HCT116 (cell line): Measurements from ENCODE around the gene EML4. TPM values are rescaled to one million over a fixed set of nuclear protein-coding genes. Genes with fewer than 3 reads are reported as not detected.
"Not testable (repeated sequence)": the region's sequence is repeated elsewhere in the genome, so short reads cannot be mapped to it uniquely, and the experiment has no call there.

Experiments
- ATAC-seq: fragments of 200-7000 bp; cut with Tn5 transposase; 2 replicates; pipeline ENCODE4 v1.9.1; 2020; ENCODE audit warnings: mild to moderate bottlenecking, moderate library complexity
- BruUV-seq: library from RNA; stranded (reverse); fragments of 400-500 nt; replicated peaks from 2 replicates; lab custom pipeline; 2021; lab: Mats Ljungman, UMichigan
- CTCF ChIA-PET: fragments of 300-600 bp; sonication (Branson Sonifier 250); formaldehyde crosslinking; loops from one replicate; lab custom pipeline; 2021; ENCODE audit warnings: antibody characterized with exemption; lab: Charles Lee
- POLR2A ChIA-PET: fragments of 300-600, 350-600 bp; sonication (Branson Sonifier 250); formaldehyde crosslinking; loops from one replicate; lab custom pipeline; 2021; ENCODE audit warnings: antibody characterized with exemption; lab: Charles Lee
- RAD21 ChIA-PET, 2 experiments: fragments of 300-600 bp; sonication (Branson Sonifier 250); formaldehyde crosslinking; loops; one replicate each; lab custom pipeline; 2023; ENCODE audit warnings: low total read pairs in 2 of 2; ENCODE audit not compliant: uncharacterized antibody in 2 of 2, unreplicated experiment in 2 of 2, low non-redundant PET in 1 of 2; lab: Charles Lee
- DNase-seq: peaks from one replicate; pipeline ENCODE4 v3.0.0-alpha.2; 2010; ENCODE audit warnings: low read depth, low spot score
- H2AFZ ChIP-seq: fragments of 200-600 bp; shearing (Covaris generic), sonication (generic); 2 replicates; pipeline ENCODE4 v1.6.1; 2017; ENCODE audit warnings: low read depth, mixed run types, mixed read lengths, antibody characterized with exemption, low read length; ENCODE audit not compliant: poor library complexity, severe bottlenecking
- H3K27ac ChIP-seq: 2 replicates; pipeline ENCODE4 v1.5.1; 2012; ENCODE audit warnings: low read depth, low read length
- H3K27me3 ChIP-seq: fragments of 200-600 bp; sonication (generic); 2 replicates; pipeline ENCODE4 v1.6.1; 2016; ENCODE audit warnings: mixed run types, low read length, mixed read lengths; ENCODE audit not compliant: insufficient read depth
- H3K36me3 ChIP-seq, 2 experiments: fragments of 200-500 bp in 1 of 2; fragments of 200-600 bp in 1 of 2; sonication (Bioruptor generic) in 1 of 2; sonication (generic) in 1 of 2; 2 replicates each; pipeline versions ENCODE4 v1.5.1 to v1.6.1; 2014 to 2016; ENCODE audit warnings: low read length in 2 of 2, inconsistent platforms in 1 of 2, mixed read lengths in 1 of 2, mixed run types in 1 of 2; ENCODE audit not compliant: insufficient read depth in 2 of 2, control insufficient read depth in 1 of 2
- H3K4me1 ChIP-seq, 2 experiments: fragments of 200-600 bp in 1 of 2; sonication (generic) in 1 of 2; 2 replicates each; pipeline versions ENCODE4 v1.5.1 to v1.6.1; 2012 to 2017; ENCODE audit warnings: low read length in 2 of 2, inconsistent platforms in 1 of 2, mild to moderate bottlenecking in 1 of 2, mixed read lengths in 1 of 2, mixed run types in 1 of 2, moderate library complexity in 1 of 2; ENCODE audit not compliant: insufficient read depth in 2 of 2, control insufficient read depth in 1 of 2
- H3K4me2 ChIP-seq: fragments of 200-600 bp; sonication (generic); 2 replicates; pipeline ENCODE4 v1.6.1; 2017; ENCODE audit warnings: mixed run types, low read length, mixed read lengths
- H3K4me3 ChIP-seq, 2 experiments: fragments of 200-600 bp in 1 of 2; sonication (generic) in 1 of 2; replicated peaks in 1 of 2; 2 replicates each; pipeline ENCODE4 v1.5.1; 2011 to 2016; ENCODE audit warnings: low read length in 2 of 2, control low read depth in 1 of 2, low read depth in 1 of 2, mild to moderate bottlenecking in 1 of 2, mixed read lengths in 1 of 2, mixed run types in 1 of 2
- H3K79me2 ChIP-seq: fragments of 200-600 bp; sonication (generic); 2 replicates; pipeline ENCODE4 v1.6.1; 2017; ENCODE audit warnings: mild to moderate bottlenecking, mixed run types, low read length, moderate library complexity, mixed read lengths; ENCODE audit not compliant: insufficient read depth
- H3K9ac ChIP-seq: fragments of 200-600 bp; sonication (generic); 2 replicates; pipeline ENCODE4 v1.6.1; 2016; ENCODE audit warnings: low read length, mixed read lengths
- H3K9me2 ChIP-seq: fragments of 200-600 bp; sonication (generic), shearing (Covaris generic); 2 replicates; pipeline ENCODE4 v1.6.1; 2017; ENCODE audit warnings: mixed run types, mild to moderate bottlenecking, moderate library complexity; ENCODE audit not compliant: insufficient read depth
- H3K9me3 ChIP-seq, 2 experiments: fragments of 200-500 bp in 1 of 2; fragments of 200-600 bp in 1 of 2; sonication (Bioruptor generic) in 1 of 2; sonication (generic) in 1 of 2; 2 replicates each; pipeline ENCODE4 v1.6.1; 2014 to 2017; ENCODE audit warnings: low read length in 2 of 2, mixed read lengths in 2 of 2, inconsistent platforms in 1 of 2, low read depth in 1 of 2, mild to moderate bottlenecking in 1 of 2, mixed run types in 1 of 2, moderate library complexity in 1 of 2; ENCODE audit not compliant: control insufficient read depth in 1 of 2, insufficient read depth in 1 of 2
- H4K20me1 ChIP-seq: fragments of 200-600 bp; sonication (generic), shearing (Covaris generic); 2 replicates; pipeline ENCODE4 v1.6.1; 2017; ENCODE audit warnings: mixed run types, mild to moderate bottlenecking, moderate library complexity; ENCODE audit not compliant: insufficient read depth
- EGR1 ChIP-seq: IDR thresholded peaks from 2 replicates; pipeline ENCODE4 v1.6.1; 2012; ENCODE audit warnings: low read depth
- EZH2phosphoT487 ChIP-seq: fragments of 200-600 bp; IDR thresholded peaks from 2 replicates; pipeline ENCODE4 v1.6.1; 2018; ENCODE audit warnings: antibody characterized with exemption, borderline replicate concordance
- RAD21 ChIP-seq: IDR thresholded peaks from 2 replicates; pipeline ENCODE4 v1.6.1; 2012; ENCODE audit warnings: low read depth, mild to moderate bottlenecking
- SIN3A ChIP-seq: IDR thresholded peaks from 2 replicates; pipeline ENCODE4 v1.6.1; 2012; ENCODE audit warnings: low read depth
- TCF7L2 ChIP-seq: IDR thresholded peaks from 2 replicates; pipeline ENCODE4 v1.7.0; 2011; ENCODE audit warnings: borderline replicate concordance, inconsistent platforms; ENCODE audit not compliant: insufficient read depth, insufficient read length; ENCODE audit errors: extremely low read depth
- ZNF274 ChIP-seq: fragments of 200-500 bp; sonication (Bioruptor generic); IDR thresholded peaks from 2 replicates; pipeline ENCODE4 v1.6.1; 2014; ENCODE audit warnings: mild to moderate bottlenecking, low read depth, low read length, inconsistent platforms
- intact Hi-C: fragments of 100-400 bp; cut with micrococcal nuclease; formaldehyde crosslinking; loops from 2 replicates; pipeline ENCODE4 v1.10.0; 2022
- total RNA-seq: library from RNA; stranded (reverse); gene quantifications from one replicate; pipeline ENCODE4 v1.2.1, GENCODE V29; 2021; ENCODE audit not compliant: unreplicated experiment
- TF ChIP-seq, protein P1 (sequence below): IDR thresholded peaks from 2 replicates; pipeline ENCODE4 v1.6.1; 2012
- TF ChIP-seq, protein P2 (sequence below): IDR thresholded peaks from 2 replicates; pipeline ENCODE4 v1.6.1; 2011; ENCODE audit warnings: mild to moderate bottlenecking, low read length, moderate library complexity; ENCODE audit not compliant: insufficient replicate concordance; ENCODE audit errors: extremely low read depth

EML4 gene
- total RNA-seq, 1 experiment from 2014 or later: 53.5 TPM

- peak; percentile 47; the same call in 1 of the 2 replicates for TF ChIP-seq SIN3A
- TF ChIP-seq, protein P1, sequence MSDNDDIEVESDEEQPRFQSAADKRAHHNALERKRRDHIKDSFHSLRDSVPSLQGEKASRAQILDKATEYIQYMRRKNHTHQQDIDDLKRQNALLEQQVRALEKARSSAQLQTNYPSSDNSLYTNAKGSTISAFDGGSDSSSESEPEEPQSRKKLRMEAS: peak; percentile 93
- TF ChIP-seq TCF7L2: peak; percentile 96
Observed at GRCh38 chr2:42132966-42133641, 36.0 kb upstream of the EML4 start (continued).

GRCh38 chr2:42133771-42134195, 35.4 kb upstream of the EML4 start:
- CTCF ChIA-PET: no interaction called here
- Histone ChIP-seq H3K36me3 (no peaks in the 10 kb centered on the region), H3K27me3 (no peaks in the 10 kb centered on the region; the same call in 1 of the 2 replicates), H4K20me1 (no peaks in the 10 kb centered on the region), H3K9ac (no peak overlapping the region), H3K4me3 (no peak overlapping the region), H2AFZ (peak overlapping the region; percentile 96), H3K79me2 (no peaks in the 10 kb centered on the region), H3K9me2 (no peaks in the 10 kb centered on the region), H3K4me1 (peaks cover 26 to 33% of the 10 kb centered on the region in 2 experiments), H3K27ac (no peak overlapping the region), H3K4me2 (peak overlapping the region; percentile 94), H3K9me3 (no peaks in the 10 kb centered on the region)
- POLR2A ChIA-PET: interaction anchor here (1.1 kb wide), 1 partner anchor 16 kb away, joined by 3 read pairs; no protein-coding TSS in a partner anchor
- no peak for ATAC-seq
- intact Hi-C loops: no loop called here
- RAD21 ChIA-PET: no interaction called here
- DNase-seq: no peak
- BruUV-seq: no TSS peak
- TF ChIP-seq, protein P2, sequence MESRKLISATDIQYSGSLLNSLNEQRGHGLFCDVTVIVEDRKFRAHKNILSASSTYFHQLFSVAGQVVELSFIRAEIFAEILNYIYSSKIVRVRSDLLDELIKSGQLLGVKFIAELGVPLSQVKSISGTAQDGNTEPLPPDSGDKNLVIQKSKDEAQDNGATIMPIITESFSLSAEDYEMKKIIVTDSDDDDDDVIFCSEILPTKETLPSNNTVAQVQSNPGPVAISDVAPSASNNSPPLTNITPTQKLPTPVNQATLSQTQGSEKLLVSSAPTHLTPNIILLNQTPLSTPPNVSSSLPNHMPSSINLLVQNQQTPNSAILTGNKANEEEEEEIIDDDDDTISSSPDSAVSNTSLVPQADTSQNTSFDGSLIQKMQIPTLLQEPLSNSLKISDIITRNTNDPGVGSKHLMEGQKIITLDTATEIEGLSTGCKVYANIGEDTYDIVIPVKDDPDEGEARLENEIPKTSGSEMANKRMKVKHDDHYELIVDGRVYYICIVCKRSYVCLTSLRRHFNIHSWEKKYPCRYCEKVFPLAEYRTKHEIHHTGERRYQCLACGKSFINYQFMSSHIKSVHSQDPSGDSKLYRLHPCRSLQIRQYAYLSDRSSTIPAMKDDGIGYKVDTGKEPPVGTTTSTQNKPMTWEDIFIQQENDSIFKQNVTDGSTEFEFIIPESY: no peak
- TF ChIP-seq RAD21 (no peak), ZNF274 (no peak), EGR1 (no peak), EZH2phosphoT487 (no peak), TCF7L2 (no peak)

DNA sequence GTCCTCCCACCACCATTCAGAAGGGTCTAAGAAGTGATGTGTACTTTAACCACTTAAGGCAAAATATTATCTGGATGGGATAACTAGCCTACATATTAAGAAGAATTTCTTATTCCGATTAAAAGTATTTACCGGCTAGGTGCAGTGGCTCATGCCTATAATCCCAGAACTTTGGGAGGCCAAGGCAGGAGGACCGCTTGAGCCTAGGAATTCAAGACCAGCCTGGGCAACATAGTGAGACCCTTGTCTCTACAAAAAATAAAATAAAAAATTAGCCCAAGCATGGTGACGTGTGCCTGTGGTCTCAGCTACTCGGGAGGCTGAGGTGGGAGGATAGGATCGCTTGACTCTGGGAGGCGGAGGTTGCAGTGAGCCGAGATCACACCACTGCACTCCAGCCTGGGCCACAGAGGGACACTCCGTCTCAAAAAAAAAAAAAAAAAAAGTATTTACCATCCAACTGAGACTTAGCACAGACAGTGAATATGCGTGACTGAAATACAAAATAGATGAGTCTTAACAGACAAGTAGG, 34.7 kb upstream of the EML4 start:
- H3K4me2 ChIP-seq, intact Hi-C loops, H3K79me2 ChIP-seq, RAD21 ChIA-PET, ATAC-seq, H3K9me2 ChIP-seq, H3K27me3 ChIP-seq, DNase-seq, H2AFZ ChIP-seq, H3K9me3 ChIP-seq, CTCF ChIA-PET, BruUV-seq, H3K9ac ChIP-seq, POLR2A ChIA-PET, H3K4me3 ChIP-seq, H4K20me1 ChIP-seq, H3K36me3 ChIP-seq, H3K27ac ChIP-seq: not testable (repeated sequence)
- peaks cover 31 to 35% of the 10 kb centered on the region in 2 experiments for H3K4me1 ChIP-seq
